K562 (cell line): ENCODE measurements around the gene AGPAT2. TPM values are rescaled to one million over a fixed set of nuclear protein-coding genes. Genes with fewer than 3 reads are reported as not detected.

ENCODE experiments used
- ATF1 ChIP-seq, 2 experiments: fragments of 450-650 bp in 1 of 2; IDR thresholded peaks; 2 replicates each; pipeline ENCODE4 v1.6.1; 2016; ENCODE audit warnings: missing compliant biosample characterization in 1 of 2, missing genetic modification characterization in 1 of 2
- CTCFL ChIP-seq: IDR thresholded peaks from 2 replicates; pipeline ENCODE4 v1.6.1; 2011; ENCODE audit warnings: borderline replicate concordance, low read depth, mild to moderate bottlenecking, moderate library complexity, low read length; ENCODE audit not compliant: insufficient read depth, poor library complexity, severe bottlenecking
- ETS1 ChIP-seq: conservative IDR thresholded peaks from 2 replicates; pipeline ENCODE4 v1.6.1; 2011; ENCODE audit warnings: low read depth, mild to moderate bottlenecking, low read length; ENCODE audit not compliant: control insufficient read depth
- ETV5 ChIP-seq: sonication (generic); formaldehyde crosslinking; IDR thresholded peaks from 2 replicates; pipeline ENCODE4 v1.4.0; 2020; ENCODE audit warnings: low read depth, mild to moderate bottlenecking, missing genetic modification reagents
- MAX ChIP-seq: sonication (generic); formaldehyde crosslinking; IDR thresholded peaks from 2 replicates; pipeline ENCODE4 v1.9.0; 2022; ENCODE audit warnings: mild to moderate bottlenecking, missing genetic modification reagents
- MYC ChIP-seq, 2 experiments: fragments of 250-450 bp in 1 of 2; sonication (Bioruptor Pico) in 1 of 2; IDR thresholded peaks; 2 replicates each; pipeline versions ENCODE4 v1.5.1 to v1.6.1; 2012 to 2021; ENCODE audit warnings: low read depth in 2 of 2, borderline replicate concordance in 1 of 2, improper control_type of control experiment in 1 of 2, low read length in 1 of 2, mild to moderate bottlenecking in 1 of 2, moderate library complexity in 1 of 2
- MYNN ChIP-seq, 2 experiments: sonication (generic); formaldehyde crosslinking in 1 of 2; IDR thresholded peaks; 2 replicates each; pipeline versions ENCODE4 v1.5.0 to v1.6.1; 2016 to 2020; ENCODE audit warnings: antibody characterized with exemption in 1 of 2, missing genetic modification reagents in 1 of 2
- POLR3G ChIP-seq: IDR thresholded peaks from 2 replicates; pipeline ENCODE4 v1.6.1; 2011; ENCODE audit not compliant: insufficient read length, insufficient replicate concordance; ENCODE audit errors: extremely low read depth
- SAFB ChIP-seq: fragments of 200-400 bp; formaldehyde crosslinking; IDR thresholded peaks from 2 replicates; pipeline ENCODE4 v1.6.1; 2017; ENCODE audit warnings: low read depth, low read length, borderline replicate concordance
- THRA ChIP-seq: fragments of 450-650 bp; IDR thresholded peaks from 2 replicates; pipeline ENCODE4 v1.6.1; 2017; ENCODE audit warnings: mild to moderate bottlenecking, moderate library complexity
- ZBED1 ChIP-seq: IDR thresholded peaks from 2 replicates; pipeline ENCODE4 v1.6.1; 2014
- ZNF165 ChIP-seq: fragments of 250-450 bp; sonication (Bioruptor Pico); IDR thresholded peaks from 2 replicates; pipeline ENCODE4 v1.4.0; 2020; ENCODE audit warnings: borderline replicate concordance
- ZNF274 ChIP-seq: IDR thresholded peaks from 2 replicates; pipeline ENCODE4 v1.6.1; 2011; ENCODE audit warnings: low read depth, mild to moderate bottlenecking, low read length, moderate library complexity, borderline replicate concordance
- polyA plus RNA-seq, 8 experiments: library from polyadenylated mRNA; depleted of rRNA in 4 of 8; stranded (reverse) in 5 of 8; unstranded in 3 of 8; fragments of >200 nt; fragmentation: Nextera tagmentation in 2 of 8; fragmentation: Illumina TruSeq in 1 of 8; extraction: Ambion mirVana in 2 of 8; extraction: Trizol in 1 of 8; gene quantifications; 2 replicates each; pipeline versions ENCODE4 v1.2.1 to v1.2.3, GENCODE V29; 2011 to 2014; ENCODE audit warnings: inconsistent platforms in 1 of 8, missing spikeins in 1 of 8
- total RNA-seq, 7 experiments: library from RNA; depleted of rRNA in 6 of 7; stranded (reverse); fragments of >200 nt in 6 of 7; fragmentation: Illumina TruSeq in 2 of 7; extraction: Trizol in 2 of 7; gene quantifications; 2 replicates each; pipeline versions ENCODE4 v1.2.1 to v1.2.3, GENCODE V29; 2011 to 2021; ENCODE audit warnings: low replicate concordance in 1 of 7

Gene AGPAT2
- total and polyA plus RNA-seq, 9 of the 15 experiments (the other 6 are each of a cell fraction or from before 2014, with no cell fraction given) = 0.13 to 54.5 (median 23.9) TPM

GRCh38 chr9:136629879-136630661 is 57.2 kb downstream of the AGPAT2 start (continued):
- no peak for TF ChIP-seq ETS1
- TF ChIP-seq CTCFL = peak; percentile 22
- TF ChIP-seq ZBED1 = no peak
- TF ChIP-seq SAFB = peak; percentile 35; the same call in 1 of the 2 replicates
- TF ChIP-seq MAX (CRISPR knock-in tag) = no peak
- no peak for TF ChIP-seq ATF1 (CRISPR knock-in tag; IDR thresholded peaks at IDR 0.05)
- no peak for TF ChIP-seq ATF1 (tag; IDR thresholded peaks at IDR 0.05)
- TF ChIP-seq MYC (IDR thresholded peaks at IDR 0.05; ENCODE audit: low read depth, low read length) = no peak
- TF ChIP-seq MYC (CRISPR knock-in tag; IDR thresholded peaks at IDR 0.05; ENCODE audit: borderline replicate concordance, low read depth) = no peak
- no peak for TF ChIP-seq ETV5 (CRISPR knock-in tag)
- no peak for TF ChIP-seq ZNF165 (CRISPR knock-in tag)
- no peak for TF ChIP-seq THRA
- no peak for TF ChIP-seq POLR3G
- TF ChIP-seq ZNF274 = no peak
- TF ChIP-seq MYNN (IDR thresholded peaks at IDR 0.05) = peak; percentile 21; the same call in 1 of the 2 replicates
- TF ChIP-seq MYNN (CRISPR knock-in tag; IDR thresholded peaks at IDR 0.05) = no peak
